ENCODE data around the gene KIF18B. TPM values are rescaled to one million over a fixed set of nuclear protein-coding genes. Genes with fewer than 3 reads are reported as not detected.

KIF18B gene
- total RNA-seq, 1 donor from 2014 or later, result 1.7 TPM

GRCh38 chr17:44900894-44901293, 46.7 kb downstream of the KIF18B start:
- Mint-ChIP-seq H3K27ac (no peak overlapping the region), H3K4me3 (peak overlapping the region; percentile 24), H3K9me3 (no peaks in the 10 kb centered on the region), H3K36me3 (ENCODE audit: low read depth) (peaks cover 13% of the 10 kb centered on the region), H3K4me1 (peaks cover 25% of the 10 kb centered on the region), H3K27me3 (peaks cover 4% of the 10 kb centered on the region)
- no peak for ATAC-seq (ENCODE audit: low read depth)
- POLR2A ChIA-PET, result interaction anchor here (2.4 kb wide), 1 partner anchor 248 kb away, joined by 17 read pairs; the partner anchor contains the start of gene HEXIM1
- no peak for TF ChIP-seq CTCF (IDR thresholded peaks at IDR 0.05)
- no peak for DNase-seq
- intact Hi-C loops (cut with micrococcal nuclease), result no loop called here
- CTCF ChIA-PET, result no interaction called here

GRCh38 chr17:44899074-44899782, 48.3 kb downstream of the KIF18B start, which contains the start of gene EFTUD2:
Gene EFTUD2, minus strand, starts transcription at chr17:44899445. Its CDS starts 4,924 bp downstream, at chr17:44894521.
- peaks cover 4% of the 10 kb centered on the region for H3K27me3 Mint-ChIP-seq
- peaks cover 31% of the 10 kb centered on the region for H3K4me1 Mint-ChIP-seq
- no peak for TF ChIP-seq CTCF (IDR thresholded peaks at IDR 0.05)
- DNase-seq (peak; percentile 94), ATAC-seq (ENCODE audit: low read depth) (peak; percentile 93)
- H3K27ac Mint-ChIP-seq, result peak within 1 kb of the TSS; percentile 99
- POLR2A ChIA-PET, result interaction anchor here (0.6 to 3.2 kb wide), 15 partner anchors 12 to 772 kb away, joined by 3 to 17 read pairs (median 3); partner anchors contain the start of genes ACBD4, GPATCH8, HEXIM1 and HEXIM2
- H3K9me3 Mint-ChIP-seq, result no peaks in the 10 kb centered on the region
- peaks cover 22% of the 10 kb centered on the region for H3K36me3 Mint-ChIP-seq (ENCODE audit: low read depth)
- H3K4me3 Mint-ChIP-seq, result peak within 1 kb of the TSS; percentile 96
- CTCF ChIA-PET, result interaction anchor here (1.0 to 2.1 kb wide), 5 partner anchors 20 to 236 kb away, joined by 3 to 6 read pairs (median 3); partner anchors contain the start of gene ACBD4
- intact Hi-C loops (cut with micrococcal nuclease), result loop anchor here (1.0 to 10.0 kb wide), 5 partner anchors 48 to 712 kb away; partner anchors contain the start of genes C1QL1, DBF4B, KIF18B and NMT1

GRCh38 chr17:44898768-44899073, 48.9 kb downstream of the KIF18B start:
- Mint-ChIP-seq H3K27me3 (peaks cover 4% of the 10 kb centered on the region), H3K4me1 (peaks cover 31% of the 10 kb centered on the region), H3K27ac (peak overlapping the region; percentile 99), H3K9me3 (no peaks in the 10 kb centered on the region), H3K36me3 (ENCODE audit: low read depth) (peaks cover 27% of the 10 kb centered on the region), H3K4me3 (peak overlapping the region; percentile 96)
- ATAC-seq (ENCODE audit: low read depth) (no peak), DNase-seq (no peak)
- ChIA-PET POLR2A (interaction anchor here (0.6 to 3.2 kb wide), 13 partner anchors 11 to 772 kb away, joined by 3 to 17 read pairs (median 4); partner anchors contain the start of genes GPATCH8, HEXIM1, HEXIM2 and NMT1), CTCF (interaction anchor here (1.0 to 2.1 kb wide), 5 partner anchors 20 to 237 kb away, joined by 3 to 6 read pairs (median 3); partner anchors contain the start of gene ACBD4)
- intact Hi-C loops (cut with micrococcal nuclease), result loop anchor here (1.0 to 10.0 kb wide), 5 partner anchors 49 to 712 kb away; partner anchors contain the start of genes C1QL1, DBF4B, KIF18B and NMT1
- no peak for TF ChIP-seq CTCF (IDR thresholded peaks at IDR 0.05)

- intact Hi-C loops (cut with micrococcal nuclease), result loop anchor here (10.0 kb wide), 1 partner anchor 190 kb away; the partner anchor contains the start of gene DBF4B
- no peak for TF ChIP-seq CTCF (IDR thresholded peaks at IDR 0.05)
- ATAC-seq (ENCODE audit: low read depth), result no peak
- no peak overlapping the region for H3K27ac Mint-ChIP-seq
- no peaks in the 10 kb centered on the region for H3K9me3 Mint-ChIP-seq
- no peak overlapping the region for H3K4me3 Mint-ChIP-seq
- ChIA-PET CTCF (no interaction called here), POLR2A (no interaction called here)
- no peak for DNase-seq
- H3K36me3 Mint-ChIP-seq (ENCODE audit: low read depth), result peaks cover 47% of the 10 kb centered on the region
- peaks cover 27% of the 10 kb centered on the region for H3K4me1 Mint-ChIP-seq
- no peaks in the 10 kb centered on the region for H3K27me3 Mint-ChIP-seq
Observed at GRCh38 chr17:44894642-44895041, 52.9 kb downstream of the KIF18B start.

- H3K9me3 Mint-ChIP-seq, result no peaks in the 10 kb centered on the region
- no peak for DNase-seq
- H3K36me3 Mint-ChIP-seq (ENCODE audit: low read depth), result peaks cover 38% of the 10 kb centered on the region
- H3K27me3 Mint-ChIP-seq, result no peaks in the 10 kb centered on the region
- intact Hi-C loops (cut with micrococcal nuclease), result loop anchor here (10.0 kb wide), 1 partner anchor 187 kb away; the partner anchor contains the start of gene DBF4B
- no peak overlapping the region for H3K27ac Mint-ChIP-seq
- H3K4me1 Mint-ChIP-seq, result peaks cover 15% of the 10 kb centered on the region
- no peak for ATAC-seq (ENCODE audit: low read depth)
- POLR2A ChIA-PET, result interaction anchor here (0.7 kb wide), 1 partner anchor 165 kb away, joined by 5 read pairs; no protein-coding TSS in a partner anchor
- TF ChIP-seq CTCF (IDR thresholded peaks at IDR 0.05), result no peak
- no peak overlapping the region for H3K4me3 Mint-ChIP-seq
- CTCF ChIA-PET, result no interaction called here
Observed at GRCh38 chr17:44892250-44892649, 55.3 kb downstream of the KIF18B start.
